Esophagus mucosa (tissue), 1 donor: ENCODE data around the gene CDC42BPB. TPM values are rescaled to one million over a fixed set of nuclear protein-coding genes. Genes with fewer than 3 reads are reported as not detected.
"Not testable (repeated sequence)": the region's sequence is repeated elsewhere in the genome, so short reads cannot be mapped to it uniquely, and the experiment has no call there.

ENCODE experiments used
- ATAC-seq: fragments of 200-7000 bp; cut with Tn5 transposase; one replicate; pipeline ENCODE4 v1.9.1; 2020
- total RNA-seq: library from RNA; stranded (reverse); gene quantifications from one replicate; pipeline ENCODE4 v1.2.4, GENCODE V29; 2023
- donor health status: DM: yes; HTN: yes; CAD: no.

The CDC42BPB gene
- total RNA-seq, 1 donor from 2014 or later: 48.5 TPM

- peak; percentile 42 for ATAC-seq
Observed at GRCh38 chr14:103041464-103041863, 15.9 kb downstream of the CDC42BPB start.

DNA sequence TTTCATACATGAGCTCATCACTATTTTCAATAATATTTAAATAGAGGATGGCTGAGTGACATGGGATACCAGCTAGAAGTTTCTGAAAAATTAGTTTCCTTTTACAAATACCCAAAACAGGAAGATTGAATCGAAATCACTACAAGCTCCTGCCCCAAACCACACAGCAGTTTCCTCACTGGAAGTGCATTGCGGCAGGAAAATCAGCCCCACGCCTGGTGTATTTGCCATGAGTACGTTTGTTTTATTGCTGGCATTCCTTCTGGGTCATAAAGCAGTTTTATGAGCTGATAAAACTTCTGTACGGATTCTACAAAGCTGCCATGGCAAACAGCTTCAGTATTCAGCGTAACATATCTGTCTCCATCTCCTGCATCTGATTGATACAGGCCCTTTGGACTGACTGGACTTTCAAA, 23.7 kb downstream of the CDC42BPB start:
- ATAC-seq: no peak

DNA sequence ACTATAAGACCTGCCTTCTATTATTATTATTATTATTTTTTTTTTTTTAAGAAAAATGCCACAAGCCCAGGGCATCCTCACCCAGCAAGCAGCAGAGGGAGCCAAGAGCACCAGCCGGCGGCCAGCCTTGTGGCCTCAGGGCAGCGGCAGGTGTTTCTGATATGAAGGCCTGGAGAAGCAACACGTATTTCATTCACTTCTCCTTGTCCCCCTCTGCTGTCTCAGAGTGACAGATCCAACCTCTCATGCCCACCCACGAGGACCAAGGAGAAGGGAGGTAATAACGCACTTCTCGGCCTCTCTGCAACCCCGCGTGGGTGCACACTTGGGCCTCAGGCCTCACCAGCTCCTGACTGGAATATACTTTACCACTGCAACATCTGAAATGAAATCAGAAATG, 25.4 kb downstream of the CDC42BPB start:
- ATAC-seq: no peak

DNA sequence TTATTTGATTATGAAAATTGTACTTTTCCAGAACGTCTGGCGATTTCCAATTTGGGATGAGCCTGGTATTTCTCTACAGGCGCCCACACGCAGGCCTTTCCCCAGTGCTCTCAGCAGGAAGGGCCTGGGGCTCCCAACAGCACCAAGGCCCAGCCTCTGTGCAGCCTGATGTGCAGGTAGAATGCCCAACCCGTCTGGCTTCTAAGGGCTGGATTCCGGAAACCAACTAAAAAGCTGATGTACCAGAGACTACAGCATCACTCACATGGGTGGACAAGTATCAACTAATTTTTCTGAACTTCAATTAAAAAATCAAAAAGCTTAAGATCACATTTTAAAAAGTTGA, 25.8 kb downstream of the CDC42BPB start:
- peak; percentile 67 for ATAC-seq

DNA sequence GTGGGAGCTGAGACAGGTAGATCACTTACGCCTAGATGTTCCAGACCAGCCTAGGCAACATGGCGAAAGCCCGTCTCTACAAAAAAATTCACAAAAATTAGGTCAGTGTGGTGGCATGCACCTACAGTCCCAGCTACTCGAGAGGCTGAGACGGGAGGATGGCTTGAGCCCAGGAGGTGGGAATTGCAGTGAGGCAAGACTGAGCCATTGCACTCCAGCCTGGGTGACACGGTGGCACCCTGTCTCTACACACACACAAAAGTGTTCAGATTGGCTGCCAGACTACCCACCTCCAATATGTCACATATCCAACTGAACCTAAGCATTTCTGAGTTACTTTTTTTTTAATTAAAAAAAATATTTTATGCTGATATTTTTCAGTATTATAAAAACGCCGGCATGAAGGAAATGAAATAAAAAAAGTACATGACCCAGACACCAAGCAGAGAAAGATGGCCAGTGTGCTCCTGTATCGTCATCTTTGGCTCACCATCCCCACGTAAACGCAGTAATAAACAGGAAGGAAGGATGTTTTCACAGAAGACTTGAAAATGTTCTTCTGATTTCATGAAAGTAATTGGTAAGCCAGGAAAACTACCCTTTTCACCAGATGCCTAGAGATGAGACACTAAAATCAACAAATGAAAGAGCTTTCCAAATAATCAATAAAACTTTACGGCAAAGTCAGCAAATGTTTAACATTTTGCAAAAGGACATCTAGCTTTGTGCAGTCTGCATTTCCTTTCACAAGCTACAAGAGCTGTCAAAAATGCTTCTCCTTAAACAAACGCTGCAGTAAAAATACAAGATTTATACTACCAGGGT, 26.4 kb downstream of the CDC42BPB start:
- no peak for ATAC-seq

GRCh38 chr14:103029936-103030335, 27.4 kb downstream of the CDC42BPB start:
- peak; percentile 27 for ATAC-seq

- no peak for ATAC-seq
Observed at GRCh38 chr14:103028772-103029171, 28.6 kb downstream of the CDC42BPB start.

- peak; percentile 60 for ATAC-seq
Observed at GRCh38 chr14:103028161-103028767, 29.1 kb downstream of the CDC42BPB start.

DNA sequence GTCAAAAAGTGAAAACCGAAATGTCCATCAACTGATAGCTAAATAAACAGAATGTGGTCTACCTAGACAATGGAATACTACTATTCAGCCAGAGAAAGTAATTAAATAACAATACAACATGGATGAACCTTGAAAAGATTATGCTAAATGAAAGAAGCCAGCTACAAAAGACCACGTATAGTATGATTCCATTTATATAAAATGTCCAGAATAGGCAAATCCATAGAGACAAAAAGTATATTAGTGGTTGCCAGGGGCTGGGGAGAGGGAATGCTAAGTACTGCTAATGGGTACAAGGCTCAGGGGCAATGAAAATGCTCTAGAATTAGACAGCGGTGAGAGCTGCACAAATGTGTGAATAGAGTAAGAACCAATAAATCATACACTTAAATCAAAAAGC, 29.9 kb downstream of the CDC42BPB start:
- no peak for ATAC-seq

GRCh38 chr14:103026988-103027387, 30.4 kb downstream of the CDC42BPB start:
- ATAC-seq: no peak

- not testable (repeated sequence) for ATAC-seq
Observed at GRCh38 chr14:103026196-103026595, 31.2 kb downstream of the CDC42BPB start.

- ATAC-seq: no peak
Observed at GRCh38 chr14:103023881-103024473, 33.4 kb downstream of the CDC42BPB start.

- ATAC-seq: no peak
Observed at GRCh38 chr14:103022685-103023044, 34.7 kb downstream of the CDC42BPB start.

DNA sequence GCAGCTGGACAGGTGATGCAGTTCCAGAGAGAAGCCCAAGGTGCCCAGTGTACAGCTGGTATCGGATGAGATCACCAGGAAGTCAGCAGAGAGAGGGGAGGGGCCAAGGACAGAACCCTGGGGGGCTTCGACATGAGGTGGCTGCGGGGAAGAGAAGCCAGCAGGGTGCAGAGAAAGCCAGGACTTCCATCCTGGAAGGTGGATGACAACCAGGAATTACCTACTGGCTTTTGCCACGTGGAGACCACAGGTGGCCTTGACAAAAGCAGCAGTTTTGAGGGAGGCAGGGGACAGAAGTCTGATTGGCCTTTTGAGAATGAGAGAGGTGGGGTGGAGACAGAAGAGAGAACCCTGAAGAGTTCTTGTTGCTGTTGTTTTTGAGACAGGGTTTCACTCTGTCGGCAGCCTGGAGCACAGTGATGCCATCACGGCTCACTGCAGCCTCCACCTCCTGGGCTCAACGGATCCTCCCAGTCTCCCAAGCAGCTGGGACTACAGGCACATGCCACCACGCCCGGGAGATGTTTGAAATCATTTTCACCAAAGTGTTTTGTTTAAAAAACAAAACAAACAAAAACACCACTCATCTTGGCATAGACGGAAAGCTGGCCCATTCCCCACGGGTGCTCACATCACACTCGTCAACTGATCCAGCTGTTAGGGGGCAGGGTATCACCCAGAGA, 35.2 kb downstream of the CDC42BPB start:
- ATAC-seq: peak; percentile 40

- no peak for ATAC-seq
Observed at GRCh38 chr14:103021684-103022001, 35.7 kb downstream of the CDC42BPB start.

GRCh38 chr14:103020271-103021170, 36.8 kb downstream of the CDC42BPB start:
- ATAC-seq: peak; percentile 23

- ATAC-seq: peak; percentile 47
Observed at GRCh38 chr14:103019826-103020225, 37.5 kb downstream of the CDC42BPB start.

DNA sequence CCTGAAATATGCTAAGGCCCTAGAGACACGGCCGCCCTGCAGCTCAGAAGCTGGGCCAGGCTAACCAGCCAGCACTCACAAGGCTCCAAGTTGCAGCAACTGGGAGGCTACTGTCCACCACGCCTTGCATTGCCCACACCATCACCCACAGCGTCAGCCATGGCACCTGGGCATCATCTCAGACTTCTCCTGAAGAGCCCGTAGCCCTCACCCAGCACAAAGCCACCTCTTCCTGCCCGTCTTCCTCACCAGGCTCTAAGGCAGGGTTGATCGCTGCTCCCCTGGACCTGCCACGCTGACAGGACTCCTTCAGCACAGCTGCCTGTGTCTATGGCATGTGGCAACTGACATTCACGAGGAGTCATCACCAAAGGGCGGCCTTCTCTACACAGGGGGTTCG, 38.1 kb downstream of the CDC42BPB start:
- ATAC-seq: no peak

DNA sequence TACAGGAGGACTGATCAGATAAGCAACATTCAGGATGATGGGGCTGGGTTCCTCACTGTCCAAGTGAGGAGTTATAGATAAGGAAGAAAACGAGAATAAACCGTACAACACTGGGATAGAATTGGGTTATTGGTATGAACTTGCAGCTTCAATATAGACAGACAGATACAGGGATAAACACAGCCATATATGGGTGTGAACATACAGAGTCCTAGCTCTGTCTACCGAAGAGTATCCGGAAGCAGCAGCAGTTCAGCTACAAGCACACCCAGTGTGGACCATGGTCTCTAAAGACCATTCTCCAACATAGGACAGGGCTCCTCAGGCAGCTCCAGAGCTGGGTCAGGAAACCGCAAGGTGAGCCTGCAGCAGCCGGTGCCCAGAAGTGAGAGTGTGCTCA, 40.8 kb downstream of the CDC42BPB start:
- ATAC-seq: no peak

GRCh38 chr14:103016071-103016470, 41.3 kb downstream of the CDC42BPB start:
- ATAC-seq: peak; percentile 71

DNA sequence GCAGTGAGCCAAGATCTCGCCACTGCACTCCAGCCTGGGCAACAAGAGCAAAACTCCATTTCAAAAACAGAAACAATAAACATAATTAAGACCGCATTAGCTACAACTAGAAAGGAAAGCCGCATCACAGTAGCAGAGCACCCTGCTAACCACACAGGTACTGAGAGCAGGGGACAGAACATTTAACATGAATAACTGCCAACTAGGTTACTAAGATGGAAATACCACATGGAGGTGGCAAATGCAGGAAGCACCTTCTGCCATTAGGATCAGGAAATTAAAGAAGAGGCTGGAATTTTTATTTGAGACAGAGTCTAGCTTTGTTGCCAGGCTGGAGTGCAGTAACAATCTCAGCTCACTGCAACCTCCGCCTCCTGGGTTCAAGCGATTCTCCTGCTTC, 41.9 kb downstream of the CDC42BPB start:
- no peak for ATAC-seq

DNA sequence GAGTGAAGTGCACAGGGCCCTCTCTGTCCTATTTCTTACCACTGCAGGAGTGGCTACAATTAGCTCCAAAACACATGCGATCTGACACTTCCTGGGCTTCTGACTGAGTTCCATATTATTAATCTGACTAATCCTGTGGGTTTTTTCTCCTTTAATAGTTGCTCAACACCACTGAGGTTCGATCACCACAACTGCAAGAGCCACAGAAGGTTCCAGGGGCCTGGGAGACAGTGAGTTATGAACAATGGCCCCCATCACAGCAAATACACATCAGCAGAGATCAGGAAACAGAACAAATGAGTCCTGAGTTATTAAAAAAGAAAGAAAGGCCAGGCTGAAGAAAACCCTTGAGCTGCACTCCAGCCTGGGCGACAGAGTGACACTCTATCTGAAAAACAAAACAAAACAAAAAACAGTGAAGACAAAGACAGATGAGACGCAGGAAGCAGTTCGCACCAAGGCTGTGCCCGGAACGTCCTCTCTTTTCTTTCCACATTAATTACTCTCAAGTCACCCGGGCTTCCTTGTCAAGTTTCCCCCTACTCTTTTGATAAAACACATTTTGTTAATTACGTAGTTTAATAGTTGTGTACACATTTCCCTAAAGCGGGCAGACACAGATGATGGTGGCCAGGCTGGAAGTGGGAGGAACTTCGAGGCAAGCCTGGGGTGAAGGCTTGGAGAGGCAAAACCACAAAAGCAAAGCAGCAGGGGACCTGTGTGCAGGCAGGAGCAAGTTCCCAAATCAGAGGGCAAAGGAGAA, 42.7 kb downstream of the CDC42BPB start:
- ATAC-seq: no peak
